ENCODE results near the gene NCBP3.

Gene NCBP3

DNA sequence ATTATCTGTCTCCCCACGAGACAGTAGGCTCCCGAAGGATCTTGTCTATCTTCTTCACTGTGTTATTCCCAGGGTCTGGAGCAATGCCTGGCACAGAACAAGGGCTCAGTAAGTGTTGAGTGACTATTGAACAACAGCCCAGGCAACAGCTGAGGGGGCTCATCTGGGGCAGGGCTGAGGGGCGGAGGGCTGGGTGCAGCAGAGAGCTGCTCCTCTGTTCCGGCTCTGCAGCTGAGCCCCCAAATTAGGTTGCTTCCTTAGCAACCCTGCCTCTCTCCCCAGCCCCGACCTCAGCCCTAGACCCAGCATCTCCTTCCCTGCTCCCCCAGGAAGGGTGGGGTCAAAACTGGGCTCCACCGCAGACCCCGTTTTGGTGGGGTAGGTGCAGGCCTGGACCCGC lies 77.3 kb downstream of the NCBP3 start:
- TF ChIP-seq, protein P1, sequence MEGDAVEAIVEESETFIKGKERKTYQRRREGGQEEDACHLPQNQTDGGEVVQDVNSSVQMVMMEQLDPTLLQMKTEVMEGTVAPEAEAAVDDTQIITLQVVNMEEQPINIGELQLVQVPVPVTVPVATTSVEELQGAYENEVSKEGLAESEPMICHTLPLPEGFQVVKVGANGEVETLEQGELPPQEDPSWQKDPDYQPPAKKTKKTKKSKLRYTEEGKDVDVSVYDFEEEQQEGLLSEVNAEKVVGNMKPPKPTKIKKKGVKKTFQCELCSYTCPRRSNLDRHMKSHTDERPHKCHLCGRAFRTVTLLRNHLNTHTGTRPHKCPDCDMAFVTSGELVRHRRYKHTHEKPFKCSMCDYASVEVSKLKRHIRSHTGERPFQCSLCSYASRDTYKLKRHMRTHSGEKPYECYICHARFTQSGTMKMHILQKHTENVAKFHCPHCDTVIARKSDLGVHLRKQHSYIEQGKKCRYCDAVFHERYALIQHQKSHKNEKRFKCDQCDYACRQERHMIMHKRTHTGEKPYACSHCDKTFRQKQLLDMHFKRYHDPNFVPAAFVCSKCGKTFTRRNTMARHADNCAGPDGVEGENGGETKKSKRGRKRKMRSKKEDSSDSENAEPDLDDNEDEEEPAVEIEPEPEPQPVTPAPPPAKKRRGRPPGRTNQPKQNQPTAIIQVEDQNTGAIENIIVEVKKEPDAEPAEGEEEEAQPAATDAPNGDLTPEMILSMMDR (IDR thresholded peaks at IDR 0.05; ENCODE audit: insufficient read depth, low read length, missing control alignments), result no peak
- POLR2A ChIA-PET, result no interaction called here
- CTCF ChIA-PET, result interaction anchor here (0.8 to 1.2 kb wide), 3 partner anchors 30 to 34 kb away, joined by 3 read pairs; no protein-coding TSS in a partner anchor
- no peak overlapping the region for H3K4me3 ChIP-seq (ENCODE audit: low read depth, low read length)
- no peak for DNase-seq (ENCODE audit: low read depth, low spot score)

DNA sequence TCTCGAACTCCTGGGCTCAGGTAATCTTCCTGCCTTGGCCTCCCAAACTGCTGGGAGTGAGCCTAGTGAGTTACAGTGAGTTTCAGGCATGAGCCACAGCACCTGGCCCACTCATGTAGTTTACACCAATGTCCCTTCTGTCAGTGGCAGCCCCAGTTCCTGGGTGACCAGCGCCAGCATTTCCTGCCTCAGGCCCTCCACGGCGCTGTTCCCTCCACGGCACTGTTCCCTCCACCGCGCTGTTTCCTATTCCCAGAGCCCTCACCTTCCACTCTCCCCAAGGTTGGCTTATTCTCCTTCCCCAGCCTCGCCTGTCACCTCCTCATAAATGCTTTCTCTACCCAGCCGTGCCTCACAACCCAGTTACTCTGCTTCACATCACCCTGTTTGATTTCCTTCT lies 77.7 kb downstream of the NCBP3 start:
- H3K4me3 ChIP-seq (ENCODE audit: low read depth, low read length), result no peak overlapping the region
- TF ChIP-seq, protein P1 (IDR thresholded peaks at IDR 0.05; ENCODE audit: insufficient read depth, low read length, missing control alignments), result no peak
- ChIA-PET CTCF (no interaction called here), POLR2A (interaction anchor here (0.6 kb wide), 1 partner anchor 99 kb away, joined by 6 read pairs; no protein-coding TSS in a partner anchor)
- no peak for DNase-seq (ENCODE audit: low read depth, low spot score)

DNA sequence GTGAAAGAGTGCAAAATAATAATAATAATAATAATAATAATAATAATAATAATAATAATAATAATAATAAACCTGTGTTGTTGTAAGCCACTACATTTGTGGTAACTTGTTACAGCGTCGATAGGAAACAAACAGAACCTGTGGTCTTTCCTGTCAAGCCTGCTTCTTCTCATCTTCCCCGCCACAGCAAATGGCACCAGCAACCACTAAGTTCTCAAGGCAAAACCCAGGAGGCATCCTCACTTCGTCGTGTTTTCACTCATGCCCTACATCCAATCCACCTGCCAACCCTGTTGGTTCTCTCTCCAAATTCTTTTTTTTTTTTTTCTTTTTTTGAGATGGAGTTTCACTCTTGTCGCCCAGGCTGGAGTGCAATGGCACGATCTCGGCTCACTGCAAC lies 79.3 kb downstream of the NCBP3 start:
- ChIA-PET CTCF (interaction anchor here (1.0 kb wide), 1 partner anchor 29 kb away, joined by 3 read pairs; no protein-coding TSS in a partner anchor), POLR2A (no interaction called here)
- no peak overlapping the region for H3K4me3 ChIP-seq (ENCODE audit: low read depth, low read length)
- DNase-seq (ENCODE audit: low read depth, low spot score), result no peak
- TF ChIP-seq, protein P1 (IDR thresholded peaks at IDR 0.05; ENCODE audit: insufficient read depth, low read length, missing control alignments), result no peak

DNA sequence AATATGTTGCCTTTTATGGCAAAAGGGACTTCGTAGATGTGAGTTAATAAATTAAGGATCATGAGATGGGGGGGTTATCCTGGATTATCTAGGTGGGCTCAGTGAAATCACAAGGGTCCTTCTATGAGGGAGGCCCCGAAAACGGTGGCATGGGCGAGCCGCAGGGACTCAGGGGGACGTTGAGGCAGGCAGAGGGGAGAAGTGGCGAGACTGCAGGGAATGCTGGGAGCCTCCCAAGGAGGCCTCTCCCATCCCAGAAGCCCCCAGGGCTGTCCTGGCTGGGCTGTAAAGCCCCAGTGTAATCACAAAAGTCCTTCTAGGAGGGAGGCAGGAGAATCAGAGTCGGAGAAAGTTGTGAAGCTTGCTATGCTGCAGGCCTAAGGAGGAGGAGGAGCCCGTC lies 80.1 kb downstream of the NCBP3 start:
- ChIA-PET CTCF (interaction anchor here (1.0 kb wide), 1 partner anchor 28 kb away, joined by 3 read pairs; no protein-coding TSS in a partner anchor), POLR2A (no interaction called here)
- no peak overlapping the region for H3K4me3 ChIP-seq (ENCODE audit: low read depth, low read length)
- no peak for DNase-seq (ENCODE audit: low read depth, low spot score)
- TF ChIP-seq, protein P1 (IDR thresholded peaks at IDR 0.05; ENCODE audit: insufficient read depth, low read length, missing control alignments), result no peak

DNA sequence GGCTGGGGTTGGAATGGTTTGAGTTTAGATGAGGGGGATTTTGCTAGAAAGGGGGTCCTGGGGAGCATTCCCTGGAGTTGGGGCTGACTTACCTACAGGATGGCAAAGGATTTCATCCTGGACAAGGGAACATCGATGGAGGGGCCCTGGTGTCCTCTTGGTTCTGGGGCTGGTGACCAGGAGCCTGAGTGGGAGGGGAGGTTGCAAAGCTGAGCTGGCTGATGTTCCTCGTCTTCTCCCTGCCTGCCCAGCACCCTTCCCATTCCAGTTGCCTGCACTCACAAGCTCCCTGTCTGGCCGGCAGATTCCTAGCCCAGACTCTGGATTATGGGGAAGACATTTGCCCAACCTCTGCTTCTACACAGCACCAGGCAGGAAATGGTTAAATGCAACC lies 82.3 kb downstream of the NCBP3 start:
- ChIA-PET CTCF (interaction anchor here (1.4 to 2.6 kb wide), 2 partner anchors 10 to 26 kb away, joined by 3 to 13 read pairs; no protein-coding TSS in a partner anchor), POLR2A (no interaction called here)
- TF ChIP-seq, protein P1 (IDR thresholded peaks at IDR 0.05; ENCODE audit: insufficient read depth, low read length, missing control alignments), result no peak
- H3K4me3 ChIP-seq (ENCODE audit: low read depth, low read length), result no peak overlapping the region
- no peak for DNase-seq (ENCODE audit: low read depth, low spot score)

DNA sequence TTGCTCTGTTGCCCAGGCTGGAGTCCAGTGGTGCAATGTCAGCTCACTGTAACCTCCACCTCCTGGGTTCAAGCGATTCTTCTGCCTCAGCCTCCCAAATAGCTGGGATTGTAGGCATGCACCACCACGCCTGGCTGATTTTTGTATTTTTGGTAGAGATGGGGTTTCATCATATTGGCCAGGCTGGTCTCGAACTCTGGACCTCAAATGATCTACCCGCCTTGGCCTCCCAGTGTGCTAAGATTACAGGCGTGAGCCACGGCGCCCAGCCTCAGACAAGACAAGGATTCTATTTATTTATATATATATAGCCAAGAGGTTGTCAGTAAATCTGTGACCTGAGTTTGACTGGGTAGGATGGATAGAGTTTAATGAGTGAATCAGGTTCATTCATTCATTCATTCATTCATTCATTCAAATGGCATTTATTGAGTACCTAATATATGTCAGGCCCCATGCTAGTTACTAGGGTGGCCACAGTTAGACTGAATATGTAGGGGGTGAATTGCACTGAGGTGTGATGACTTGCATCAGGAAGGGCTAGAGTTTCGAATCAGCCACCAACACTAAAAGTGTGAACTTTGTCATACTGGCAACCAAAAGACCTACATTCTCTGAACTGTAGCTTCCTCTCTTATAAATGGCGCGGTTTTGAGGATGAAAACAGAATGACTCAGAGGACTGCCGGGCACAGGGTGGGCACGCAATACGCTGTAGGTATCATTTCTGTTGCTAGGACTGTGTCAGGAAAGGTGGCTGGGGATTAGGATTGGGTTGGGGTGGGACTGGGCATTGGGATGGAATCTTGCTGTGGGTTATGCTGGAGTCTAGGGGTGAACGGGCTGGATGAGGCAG lies 82.9 kb downstream of the NCBP3 start:
- TF ChIP-seq, protein P1 (IDR thresholded peaks at IDR 0.05; ENCODE audit: insufficient read depth, low read length, missing control alignments), result no peak
- ChIA-PET POLR2A (no interaction called here), CTCF (interaction anchor here (1.4 to 2.6 kb wide), 2 partner anchors 10 to 25 kb away, joined by 3 to 13 read pairs; no protein-coding TSS in a partner anchor)
- DNase-seq (ENCODE audit: low read depth, low spot score), result no peak
- H3K4me3 ChIP-seq (ENCODE audit: low read depth, low read length), result no peak overlapping the region
